HEK293 (cell line): Measurements from ENCODE around the gene SMIM31.

ENCODE experiments used
- CTCF ChIA-PET: fragments of 350-600 bp; formaldehyde crosslinking; extraction: SDS; loops from one replicate; lab custom pipeline; 2021; ENCODE audit warnings: antibody characterized with exemption; lab: Yijun Ruan, JAX
- POLR2A ChIA-PET: fragments of 300-600 bp; formaldehyde crosslinking; extraction: SDS; loops from one replicate; lab custom pipeline; 2020; ENCODE audit warnings: antibody characterized with exemption, inconsistent platforms; lab: Yijun Ruan, JAX
- H3K27ac ChIP-seq: fragments of 200-500 bp; sonication (Bioruptor generic); 2 replicates; pipeline ENCODE4 v1.5.1; 2014; ENCODE audit warnings: low read depth, low read length, control low read depth, inconsistent platforms; ENCODE audit errors: extremely low read depth
- H3K36me3 ChIP-seq, 2 experiments: fragments of 200-500 bp in 1 of 2; sonication (Bioruptor generic) in 1 of 2; 1 replicate in 1 of 2; 2 replicates in 1 of 2; pipeline ENCODE4 v1.5.1; 2014 to 2017; ENCODE audit warnings: inconsistent platforms in 2 of 2, low read length in 2 of 2; ENCODE audit not compliant: control insufficient read depth in 2 of 2, insufficient read depth in 1 of 2
- H3K4me1 ChIP-seq: fragments of 200-500 bp; sonication (Bioruptor generic); 2 replicates; pipeline ENCODE4 v1.5.1; 2014; ENCODE audit warnings: mild to moderate bottlenecking, low read length, inconsistent platforms; ENCODE audit not compliant: control insufficient read depth, insufficient read depth
- H3K4me3 ChIP-seq: 2 replicates; pipeline ENCODE4 v1.5.1; 2011; ENCODE audit warnings: low read depth, mild to moderate bottlenecking, control low read depth, low read length, moderate library complexity
- H3K9me3 ChIP-seq: fragments of 200-500 bp; sonication (Bioruptor generic); 2 replicates; pipeline ENCODE4 v1.5.1; 2014; ENCODE audit warnings: low read depth, low read length, inconsistent platforms; ENCODE audit not compliant: control insufficient read depth, insufficient read depth
- KLF1 ChIP-seq: fragments of 450-650 bp; formaldehyde crosslinking; IDR thresholded peaks from 2 replicates; pipeline ENCODE4 v1.5.1; 2016; ENCODE audit warnings: missing biosample characterization, missing genetic modification characterization
- ZFP41 ChIP-seq: fragments of 450-650 bp; formaldehyde crosslinking; IDR thresholded peaks from 2 replicates; pipeline ENCODE4 v1.5.1; 2016; ENCODE audit warnings: missing biosample characterization, missing genetic modification characterization, borderline replicate concordance
- ZFP69B ChIP-seq: fragments of 450-650 bp; formaldehyde crosslinking; IDR thresholded peaks from 2 replicates; pipeline ENCODE4 v1.5.1; 2016; ENCODE audit warnings: missing biosample characterization, missing genetic modification characterization
- ZNF174 ChIP-seq: fragments of 450-650 bp; formaldehyde crosslinking; IDR thresholded peaks from 2 replicates; pipeline ENCODE4 v1.5.0; 2017; ENCODE audit warnings: missing biosample characterization, mild to moderate bottlenecking, missing genetic modification characterization
- ZNF2 ChIP-seq: fragments of 450-650 bp; formaldehyde crosslinking; IDR thresholded peaks from 2 replicates; pipeline ENCODE4 v1.5.1; 2016; ENCODE audit warnings: missing biosample characterization, missing genetic modification characterization
- ZNF202 ChIP-seq: fragments of 450-650 bp; formaldehyde crosslinking; IDR thresholded peaks from 2 replicates; pipeline ENCODE4 v1.5.1; 2016; ENCODE audit warnings: missing biosample characterization, missing genetic modification characterization, borderline replicate concordance
- ZNF223 ChIP-seq: fragments of 450-650 bp; formaldehyde crosslinking; IDR thresholded peaks from 2 replicates; pipeline ENCODE4 v1.5.1; 2016; ENCODE audit warnings: missing biosample characterization, missing genetic modification characterization
- ZNF248 ChIP-seq: fragments of 450-650 bp; formaldehyde crosslinking; IDR thresholded peaks from 2 replicates; pipeline ENCODE4 v1.5.1; 2017; ENCODE audit warnings: missing biosample characterization, missing genetic modification characterization
- ZNF274 ChIP-seq, 2 experiments: fragments of 200-500 bp in 1 of 2; fragments of 450-650 bp in 1 of 2; sonication (Bioruptor generic) in 1 of 2; formaldehyde crosslinking in 1 of 2; IDR thresholded peaks; 2 replicates each; pipeline versions ENCODE4 v1.5.1 to v1.6.1; 2014 to 2016; ENCODE audit warnings: borderline replicate concordance in 1 of 2, inconsistent platforms in 1 of 2, low read length in 1 of 2, missing biosample characterization in 1 of 2, missing genetic modification characterization in 1 of 2
- ZNF404 ChIP-seq: fragments of 450-650 bp; formaldehyde crosslinking; IDR thresholded peaks from 2 replicates; pipeline ENCODE4 v1.5.1; 2017; ENCODE audit warnings: missing biosample characterization, missing genetic modification characterization
- ZNF664 ChIP-seq: fragments of 450-650 bp; formaldehyde crosslinking; IDR thresholded peaks from 2 replicates; pipeline ENCODE4 v1.5.1; 2016; ENCODE audit warnings: missing biosample characterization, missing genetic modification characterization
- ZNF701 ChIP-seq: fragments of 450-650 bp; formaldehyde crosslinking; IDR thresholded peaks from 2 replicates; pipeline ENCODE4 v1.5.1; 2016; ENCODE audit warnings: missing biosample characterization, missing genetic modification characterization
- ZNF776 ChIP-seq: fragments of 450-650 bp; formaldehyde crosslinking; IDR thresholded peaks from 2 replicates; pipeline ENCODE4 v1.5.0; 2017; ENCODE audit warnings: missing biosample characterization, missing genetic modification characterization, borderline replicate concordance
- ZNF837 ChIP-seq: fragments of 450-650 bp; formaldehyde crosslinking; IDR thresholded peaks from 2 replicates; pipeline ENCODE4 v1.5.1; 2016; ENCODE audit warnings: missing biosample characterization, missing genetic modification characterization
- ZSCAN23 ChIP-seq: fragments of 450-650 bp; formaldehyde crosslinking; IDR thresholded peaks from 2 replicates; pipeline ENCODE4 v1.5.1; 2016; ENCODE audit warnings: missing biosample characterization, missing genetic modification characterization
- TF ChIP-seq, protein P1 (sequence below): fragments of 450-650 bp; formaldehyde crosslinking; IDR thresholded peaks from 2 replicates; pipeline ENCODE4 v1.5.1; 2016; ENCODE audit warnings: missing biosample characterization, missing genetic modification characterization
- TF ChIP-seq, protein P2 (sequence below): fragments of 450-650 bp; formaldehyde crosslinking; conservative IDR thresholded peaks from 2 replicates; pipeline ENCODE4 v1.5.1; 2016; ENCODE audit warnings: low read depth, missing biosample characterization, missing genetic modification characterization
- TF ChIP-seq, protein P3 (sequence below): fragments of 450-650 bp; formaldehyde crosslinking; IDR thresholded peaks from 2 replicates; pipeline ENCODE4 v1.5.1; 2016; ENCODE audit warnings: missing biosample characterization, missing genetic modification characterization
- TF ChIP-seq, protein P4 (sequence below): fragments of 450-650 bp; formaldehyde crosslinking; IDR thresholded peaks from 2 replicates; pipeline ENCODE4 v1.5.1; 2017; ENCODE audit warnings: missing biosample characterization, mild to moderate bottlenecking, missing genetic modification characterization, moderate library complexity
- TF ChIP-seq, protein P5 (sequence below): fragments of 450-650 bp; formaldehyde crosslinking; IDR thresholded peaks from 2 replicates; pipeline ENCODE4 v1.5.1; 2016; ENCODE audit warnings: missing biosample characterization, missing genetic modification characterization
- TF ChIP-seq, protein P6 (sequence below): fragments of 450-650 bp; formaldehyde crosslinking; IDR thresholded peaks from 2 replicates; pipeline ENCODE4 v1.5.1; 2016; ENCODE audit warnings: missing biosample characterization, missing genetic modification characterization

Gene SMIM31

DNA sequence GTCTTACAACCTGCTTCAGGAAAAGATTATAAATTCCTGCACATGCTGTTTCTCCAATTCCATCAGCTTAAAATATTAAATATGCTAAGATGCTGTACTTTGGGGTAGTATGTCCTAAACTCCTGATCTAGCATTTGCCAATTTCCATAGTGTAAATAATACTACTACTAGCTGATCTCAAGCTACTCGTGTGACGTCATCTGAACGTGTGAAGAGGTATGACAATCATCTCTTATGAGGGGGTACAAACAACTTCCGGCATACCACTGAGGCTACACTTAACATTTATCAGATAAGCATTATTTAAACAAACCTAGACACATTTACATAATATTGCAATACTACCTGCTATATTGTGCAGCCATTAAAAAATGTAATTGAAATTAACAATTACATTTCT is 70.7 kb downstream of the SMIM31 start:
- no peaks in the 10 kb centered on the region for H3K36me3 ChIP-seq
- TF ChIP-seq, protein P1, sequence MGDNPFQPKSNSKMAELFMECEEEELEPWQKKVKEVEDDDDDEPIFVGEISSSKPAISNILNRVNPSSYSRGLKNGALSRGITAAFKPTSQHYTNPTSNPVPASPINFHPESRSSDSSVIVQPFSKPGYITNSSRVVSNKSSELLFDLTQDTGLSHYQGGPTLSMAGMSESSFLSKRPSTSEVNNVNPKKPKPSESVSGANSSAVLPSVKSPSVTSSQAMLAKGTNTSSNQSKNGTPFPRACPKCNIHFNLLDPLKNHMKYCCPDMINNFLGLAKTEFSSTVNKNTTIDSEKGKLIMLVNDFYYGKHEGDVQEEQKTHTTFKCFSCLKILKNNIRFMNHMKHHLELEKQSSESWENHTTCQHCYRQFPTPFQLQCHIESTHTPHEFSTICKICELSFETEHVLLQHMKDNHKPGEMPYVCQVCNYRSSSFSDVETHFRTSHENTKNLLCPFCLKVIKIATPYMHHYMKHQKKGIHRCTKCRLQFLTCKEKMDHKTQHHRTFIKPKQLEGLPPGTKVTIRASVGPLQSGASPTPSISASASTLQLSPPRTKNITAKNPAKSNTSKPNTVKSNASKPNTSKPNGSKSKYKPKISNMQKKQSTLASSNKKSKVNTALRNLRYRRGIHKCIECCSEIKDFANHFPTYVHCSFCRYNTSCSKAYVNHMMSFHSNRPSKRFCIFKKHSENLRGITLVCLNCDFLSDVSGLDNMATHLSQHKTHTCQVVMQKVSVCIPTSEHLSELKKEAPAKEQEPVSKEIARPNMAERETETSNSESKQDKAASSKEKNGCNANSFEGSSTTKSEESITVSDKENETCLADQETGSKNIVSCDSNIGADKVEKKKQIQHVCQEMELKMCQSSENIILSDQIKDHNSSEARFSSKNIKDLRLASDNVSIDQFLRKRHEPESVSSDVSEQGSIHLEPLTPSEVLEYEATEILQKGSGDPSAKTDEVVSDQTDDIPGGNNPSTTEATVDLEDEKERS (tag by site-specific recombination): no peak
- TF ChIP-seq, protein P2, sequence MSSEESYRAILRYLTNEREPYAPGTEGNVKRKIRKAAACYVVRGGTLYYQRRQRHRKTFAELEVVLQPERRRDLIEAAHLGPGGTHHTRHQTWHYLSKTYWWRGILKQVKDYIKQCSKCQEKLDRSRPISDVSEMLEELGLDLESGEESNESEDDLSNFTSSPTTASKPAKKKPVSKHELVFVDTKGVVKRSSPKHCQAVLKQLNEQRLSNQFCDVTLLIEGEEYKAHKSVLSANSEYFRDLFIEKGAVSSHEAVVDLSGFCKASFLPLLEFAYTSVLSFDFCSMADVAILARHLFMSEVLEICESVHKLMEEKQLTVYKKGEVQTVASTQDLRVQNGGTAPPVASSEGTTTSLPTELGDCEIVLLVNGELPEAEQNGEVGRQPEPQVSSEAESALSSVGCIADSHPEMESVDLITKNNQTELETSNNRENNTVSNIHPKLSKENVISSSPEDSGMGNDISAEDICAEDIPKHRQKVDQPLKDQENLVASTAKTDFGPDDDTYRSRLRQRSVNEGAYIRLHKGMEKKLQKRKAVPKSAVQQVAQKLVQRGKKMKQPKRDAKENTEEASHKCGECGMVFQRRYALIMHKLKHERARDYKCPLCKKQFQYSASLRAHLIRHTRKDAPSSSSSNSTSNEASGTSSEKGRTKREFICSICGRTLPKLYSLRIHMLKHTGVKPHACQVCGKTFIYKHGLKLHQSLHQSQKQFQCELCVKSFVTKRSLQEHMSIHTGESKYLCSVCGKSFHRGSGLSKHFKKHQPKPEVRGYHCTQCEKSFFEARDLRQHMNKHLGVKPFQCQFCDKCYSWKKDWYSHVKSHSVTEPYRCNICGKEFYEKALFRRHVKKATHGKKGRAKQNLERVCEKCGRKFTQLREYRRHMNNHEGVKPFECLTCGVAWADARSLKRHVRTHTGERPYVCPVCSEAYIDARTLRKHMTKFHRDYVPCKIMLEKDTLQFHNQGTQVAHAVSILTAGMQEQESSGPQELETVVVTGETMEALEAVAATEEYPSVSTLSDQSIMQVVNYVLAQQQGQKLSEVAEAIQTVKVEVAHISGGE (tag by site-specific recombination): no peak
- no peak for TF ChIP-seq ZNF274 (IDR thresholded peaks at IDR 0.05; ENCODE audit: low read length)
- no peak for TF ChIP-seq ZNF274 (tag by site-specific recombination; IDR thresholded peaks at IDR 0.05; ENCODE audit: borderline replicate concordance)
- TF ChIP-seq, protein P3, sequence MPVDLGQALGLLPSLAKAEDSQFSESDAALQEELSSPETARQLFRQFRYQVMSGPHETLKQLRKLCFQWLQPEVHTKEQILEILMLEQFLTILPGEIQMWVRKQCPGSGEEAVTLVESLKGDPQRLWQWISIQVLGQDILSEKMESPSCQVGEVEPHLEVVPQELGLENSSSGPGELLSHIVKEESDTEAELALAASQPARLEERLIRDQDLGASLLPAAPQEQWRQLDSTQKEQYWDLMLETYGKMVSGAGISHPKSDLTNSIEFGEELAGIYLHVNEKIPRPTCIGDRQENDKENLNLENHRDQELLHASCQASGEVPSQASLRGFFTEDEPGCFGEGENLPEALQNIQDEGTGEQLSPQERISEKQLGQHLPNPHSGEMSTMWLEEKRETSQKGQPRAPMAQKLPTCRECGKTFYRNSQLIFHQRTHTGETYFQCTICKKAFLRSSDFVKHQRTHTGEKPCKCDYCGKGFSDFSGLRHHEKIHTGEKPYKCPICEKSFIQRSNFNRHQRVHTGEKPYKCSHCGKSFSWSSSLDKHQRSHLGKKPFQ: no peak
- no peak for TF ChIP-seq ZSCAN23 (tag by site-specific recombination)
- TF ChIP-seq ZFP69B (tag by site-specific recombination): no peak
- no peak for TF ChIP-seq ZNF664 (tag by site-specific recombination)
- TF ChIP-seq ZNF701 (tag by site-specific recombination): no peak
- no peak for TF ChIP-seq ZNF248 (tag by site-specific recombination)
- TF ChIP-seq ZNF174 (tag by site-specific recombination): no peak
- TF ChIP-seq ZNF202 (tag by site-specific recombination): no peak
- TF ChIP-seq, all 188 proteins: peak for 0
- H3K27ac ChIP-seq: no peak overlapping the region
- ChIA-PET CTCF (no interaction called here), POLR2A (no interaction called here)
- no peaks in the 10 kb centered on the region for H3K4me1 ChIP-seq
- no peak overlapping the region for H3K4me3 ChIP-seq
- no peaks in the 10 kb centered on the region for H3K9me3 ChIP-seq

DNA sequence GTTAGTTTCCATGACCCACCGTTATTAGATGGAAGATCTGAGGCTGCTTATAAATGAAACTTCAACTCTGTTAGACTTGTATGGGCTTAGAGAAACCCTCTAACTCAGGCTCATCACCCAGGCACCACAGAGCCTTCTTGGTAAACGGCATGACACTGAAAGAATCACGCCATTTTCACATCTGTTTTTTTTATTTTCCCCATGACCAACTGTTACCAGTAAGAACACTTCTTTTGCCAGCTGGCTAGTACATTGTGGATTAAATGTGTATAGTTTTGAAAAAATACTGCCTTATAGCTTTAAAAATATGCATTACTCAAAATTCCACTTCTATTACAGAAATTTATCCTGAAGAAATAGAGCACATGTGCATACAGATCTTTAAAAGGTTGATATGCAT is 75.0 kb downstream of the SMIM31 start:
- H3K4me1 ChIP-seq: no peaks in the 10 kb centered on the region
- ChIA-PET CTCF (interaction anchor here (0.6 kb wide), 1 partner anchor 560 kb away, joined by 3 read pairs; no protein-coding TSS in a partner anchor), POLR2A (interaction anchor here (0.5 kb wide), 1 partner anchor 25 kb away, joined by 7 read pairs; no protein-coding TSS in a partner anchor)
- no peak overlapping the region for H3K27ac ChIP-seq
- no peaks in the 10 kb centered on the region for H3K9me3 ChIP-seq
- H3K4me3 ChIP-seq: no peak overlapping the region
- H3K36me3 ChIP-seq: no peaks in the 10 kb centered on the region
- TF ChIP-seq, protein P4, sequence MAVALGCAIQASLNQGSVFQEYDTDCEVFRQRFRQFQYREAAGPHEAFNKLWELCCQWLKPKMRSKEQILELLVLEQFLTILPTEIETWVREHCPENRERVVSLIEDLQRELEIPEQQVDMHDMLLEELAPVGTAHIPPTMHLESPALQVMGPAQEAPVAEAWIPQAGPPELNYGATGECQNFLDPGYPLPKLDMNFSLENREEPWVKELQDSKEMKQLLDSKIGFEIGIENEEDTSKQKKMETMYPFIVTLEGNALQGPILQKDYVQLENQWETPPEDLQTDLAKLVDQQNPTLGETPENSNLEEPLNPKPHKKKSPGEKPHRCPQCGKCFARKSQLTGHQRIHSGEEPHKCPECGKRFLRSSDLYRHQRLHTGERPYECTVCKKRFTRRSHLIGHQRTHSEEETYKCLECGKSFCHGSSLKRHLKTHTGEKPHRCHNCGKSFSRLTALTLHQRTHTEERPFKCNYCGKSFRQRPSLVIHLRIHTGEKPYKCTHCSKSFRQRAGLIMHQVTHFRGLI (tag by site-specific recombination): no peak
- TF ChIP-seq ZNF223 (tag by site-specific recombination) (no peak), ZNF2 (no peak), ZNF404 (tag by site-specific recombination) (no peak), ZFP41 (tag by site-specific recombination) (no peak), ZNF837 (tag by site-specific recombination) (no peak), KLF1 (tag by site-specific recombination) (no peak), ZNF776 (no peak)
- TF ChIP-seq, protein P5, sequence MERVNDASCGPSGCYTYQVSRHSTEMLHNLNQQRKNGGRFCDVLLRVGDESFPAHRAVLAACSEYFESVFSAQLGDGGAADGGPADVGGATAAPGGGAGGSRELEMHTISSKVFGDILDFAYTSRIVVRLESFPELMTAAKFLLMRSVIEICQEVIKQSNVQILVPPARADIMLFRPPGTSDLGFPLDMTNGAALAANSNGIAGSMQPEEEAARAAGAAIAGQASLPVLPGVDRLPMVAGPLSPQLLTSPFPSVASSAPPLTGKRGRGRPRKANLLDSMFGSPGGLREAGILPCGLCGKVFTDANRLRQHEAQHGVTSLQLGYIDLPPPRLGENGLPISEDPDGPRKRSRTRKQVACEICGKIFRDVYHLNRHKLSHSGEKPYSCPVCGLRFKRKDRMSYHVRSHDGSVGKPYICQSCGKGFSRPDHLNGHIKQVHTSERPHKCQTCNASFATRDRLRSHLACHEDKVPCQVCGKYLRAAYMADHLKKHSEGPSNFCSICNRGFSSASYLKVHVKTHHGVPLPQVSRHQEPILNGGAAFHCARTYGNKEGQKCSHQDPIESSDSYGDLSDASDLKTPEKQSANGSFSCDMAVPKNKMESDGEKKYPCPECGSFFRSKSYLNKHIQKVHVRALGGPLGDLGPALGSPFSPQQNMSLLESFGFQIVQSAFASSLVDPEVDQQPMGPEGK (tag by site-specific recombination): no peak
- TF ChIP-seq, protein P6, sequence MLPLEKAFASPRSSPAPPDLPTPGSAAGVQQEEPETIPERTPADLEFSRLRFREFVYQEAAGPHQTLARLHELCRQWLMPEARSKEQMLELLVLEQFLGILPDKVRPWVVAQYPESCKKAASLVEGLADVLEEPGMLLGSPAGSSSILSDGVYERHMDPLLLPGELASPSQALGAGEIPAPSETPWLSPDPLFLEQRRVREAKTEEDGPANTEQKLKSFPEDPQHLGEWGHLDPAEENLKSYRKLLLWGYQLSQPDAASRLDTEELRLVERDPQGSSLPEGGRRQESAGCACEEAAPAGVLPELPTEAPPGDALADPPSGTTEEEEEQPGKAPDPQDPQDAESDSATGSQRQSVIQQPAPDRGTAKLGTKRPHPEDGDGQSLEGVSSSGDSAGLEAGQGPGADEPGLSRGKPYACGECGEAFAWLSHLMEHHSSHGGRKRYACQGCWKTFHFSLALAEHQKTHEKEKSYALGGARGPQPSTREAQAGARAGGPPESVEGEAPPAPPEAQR (tag by site-specific recombination): no peak
